GDM1 (cell line): ENCODE data around the gene PAF1.
"Not testable (repeated sequence)": the region's sequence is repeated elsewhere in the genome, so short reads cannot be mapped to it uniquely, and the experiment has no call there.

Experiments
- DNase-seq: peaks from one replicate; lab custom pipeline; 2025; lab: John Stamatoyannopoulos, UW

PAF1 gene

DNA sequence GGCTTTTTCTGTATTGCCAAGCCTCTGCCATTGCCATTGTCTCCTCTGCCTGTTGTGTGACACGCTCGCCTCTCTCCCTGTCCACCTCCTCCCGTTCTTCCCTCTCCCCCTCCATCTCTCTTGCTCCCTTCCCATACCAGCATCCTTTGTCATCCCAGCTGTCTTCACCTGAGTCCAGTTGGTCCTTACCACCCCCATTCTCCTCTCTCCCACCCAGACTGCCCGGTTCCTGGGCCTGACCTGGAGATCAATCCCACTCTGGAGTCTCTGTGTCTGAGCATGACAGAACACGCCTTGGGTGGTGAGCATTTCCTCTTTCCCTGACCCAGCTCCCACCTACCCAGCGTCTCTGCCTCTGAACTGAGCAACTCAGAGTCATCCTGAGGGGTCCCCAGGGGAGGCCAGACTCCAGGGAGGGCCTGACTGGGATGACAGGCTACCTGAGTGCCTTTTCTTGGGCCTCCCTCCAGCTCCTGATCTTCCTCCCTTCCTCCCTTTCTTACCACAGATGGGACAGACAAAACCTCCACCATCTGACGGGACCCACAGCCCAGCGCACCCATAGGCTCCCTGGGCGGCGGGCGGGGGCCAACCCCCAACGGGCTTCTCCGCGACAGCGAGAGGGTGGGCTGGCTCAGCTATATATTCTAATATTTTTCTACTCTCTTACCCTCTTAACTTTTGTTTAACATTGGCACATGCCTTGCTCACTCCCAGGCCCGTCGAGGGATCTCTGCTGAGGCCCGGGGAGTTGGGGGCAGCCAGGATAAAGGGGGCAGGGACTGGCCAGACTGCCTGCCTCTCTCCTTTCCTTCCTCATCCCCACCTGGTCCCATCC is 7.7 kb downstream of the PAF1 start:
- DNase-seq = no peak

DNA sequence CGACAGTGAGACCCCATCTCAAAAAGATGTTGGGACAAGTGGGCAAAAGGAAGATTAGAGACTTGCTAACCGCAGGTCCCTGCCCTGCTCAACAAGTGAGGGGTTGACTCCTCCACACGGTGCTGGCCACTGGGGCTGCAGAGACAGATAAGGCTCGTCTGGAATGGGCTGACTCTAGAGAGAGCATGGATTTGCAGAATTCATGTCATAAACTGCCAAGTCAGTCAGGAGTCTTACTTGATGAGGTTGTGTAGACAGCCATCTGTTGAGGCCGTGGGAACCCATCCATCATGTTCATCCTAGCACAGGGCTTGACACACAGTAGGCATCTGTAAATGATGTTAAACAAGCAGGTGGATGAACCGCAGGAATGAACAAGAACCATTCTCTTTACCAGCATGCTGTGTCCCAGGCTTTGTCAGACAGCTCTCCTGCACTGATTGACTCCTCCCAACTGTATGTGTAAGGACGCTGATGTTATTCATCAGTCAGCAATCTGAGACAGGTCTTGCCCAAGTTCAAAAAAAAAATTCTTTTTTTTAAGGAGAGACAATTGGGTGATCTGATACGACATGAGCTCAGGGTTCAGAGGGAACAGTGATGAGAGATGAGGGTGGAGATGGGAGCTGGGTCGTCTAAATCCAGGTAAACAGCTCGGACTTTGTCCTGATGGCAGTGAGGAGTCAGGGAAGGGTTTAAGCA is 8.8 kb downstream of the PAF1 start:
- DNase-seq = no peak

DNA sequence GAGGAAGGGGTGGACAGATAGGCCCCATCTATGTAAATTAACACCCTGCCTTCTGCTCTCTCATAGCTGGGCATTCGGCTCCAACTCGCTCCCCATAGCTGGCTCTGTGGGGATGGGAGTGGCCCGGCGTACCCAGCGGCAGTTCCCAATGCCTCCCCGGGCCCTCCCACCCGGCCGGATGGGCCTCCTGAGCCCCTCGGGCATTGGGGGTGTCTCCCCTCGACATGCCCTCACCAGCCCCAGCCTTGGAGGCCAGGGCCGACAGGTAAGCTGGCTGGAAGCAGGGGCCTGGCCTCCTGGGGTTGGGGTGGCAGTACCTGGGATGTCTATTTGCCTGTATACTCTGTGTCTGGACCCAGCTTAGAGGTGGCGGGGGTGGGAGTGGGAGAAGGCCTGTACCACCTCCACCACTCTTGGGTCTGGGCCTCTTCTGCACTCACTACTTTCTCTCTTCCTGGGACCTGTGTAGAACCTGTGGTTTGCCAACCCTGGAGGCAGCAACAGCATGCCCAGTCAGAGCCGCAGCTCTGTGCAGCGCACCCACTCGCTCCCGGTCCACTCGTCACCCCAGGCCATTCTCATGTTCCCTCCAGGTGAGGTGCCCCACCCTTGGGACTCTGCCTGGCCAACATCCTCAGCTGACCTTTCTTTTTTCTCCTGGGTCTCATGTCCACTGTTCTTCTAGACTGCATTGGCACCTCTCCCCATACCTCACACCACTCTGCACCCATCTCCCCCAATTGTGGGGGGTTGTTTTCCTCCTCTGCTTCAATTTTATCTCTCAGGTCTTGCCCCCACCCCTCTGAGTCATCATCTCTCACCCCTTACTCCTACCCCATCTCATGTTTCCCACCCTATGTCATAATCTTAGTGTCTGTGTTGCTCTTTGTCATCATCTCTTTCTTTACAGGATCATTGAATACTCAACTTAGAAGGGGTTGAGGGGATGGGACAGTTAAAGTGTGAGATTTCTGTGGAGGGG is 10.1 kb downstream of the PAF1 start:
- DNase-seq = no peak

DNA sequence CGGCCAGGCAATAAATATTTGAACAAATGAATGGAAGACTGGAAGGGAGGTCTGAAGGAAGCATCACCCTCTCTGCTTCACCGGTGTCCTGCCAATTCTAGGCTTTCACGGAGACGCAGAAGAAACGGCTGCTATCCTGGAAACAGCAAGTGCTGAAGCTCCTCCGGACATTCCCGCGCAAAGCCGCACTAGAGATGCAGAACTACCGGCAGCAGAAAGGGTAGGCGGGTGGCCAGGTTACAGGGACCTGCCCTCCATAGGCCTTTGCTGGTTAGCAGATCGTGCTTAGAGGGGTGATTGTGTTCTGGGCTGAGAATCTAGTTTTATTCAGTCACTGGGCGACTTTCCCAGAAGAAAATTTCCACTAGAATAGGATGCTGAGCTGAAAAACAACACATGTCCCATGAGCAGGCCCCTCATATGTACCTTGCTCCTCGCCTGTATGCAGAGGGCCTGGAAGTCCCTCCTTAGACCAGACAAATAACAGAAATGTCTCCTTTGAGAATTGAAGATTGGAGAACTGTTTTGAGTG is 11.0 kb downstream of the PAF1 start:
- DNase-seq = no peak

DNA sequence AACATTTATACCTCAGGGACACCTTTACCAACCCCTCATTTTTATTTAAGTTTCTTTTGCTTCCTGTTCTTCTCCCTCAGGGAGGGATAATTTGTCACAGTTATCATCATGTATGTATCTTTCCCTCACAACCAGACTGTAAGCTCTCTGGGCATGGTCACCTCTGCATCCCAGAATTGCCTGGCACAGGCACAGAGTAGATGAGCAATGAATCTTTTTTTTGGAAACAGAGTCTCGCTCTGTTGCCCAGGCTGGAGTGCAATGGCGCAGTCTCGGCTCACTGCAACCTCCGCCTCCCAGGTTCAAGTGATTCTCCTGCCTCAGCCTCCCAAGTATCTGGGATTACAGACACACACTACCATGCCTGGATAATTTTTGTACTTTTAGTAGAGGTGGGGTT is 11.5 kb downstream of the PAF1 start:
- not testable (repeated sequence) for DNase-seq

DNA sequence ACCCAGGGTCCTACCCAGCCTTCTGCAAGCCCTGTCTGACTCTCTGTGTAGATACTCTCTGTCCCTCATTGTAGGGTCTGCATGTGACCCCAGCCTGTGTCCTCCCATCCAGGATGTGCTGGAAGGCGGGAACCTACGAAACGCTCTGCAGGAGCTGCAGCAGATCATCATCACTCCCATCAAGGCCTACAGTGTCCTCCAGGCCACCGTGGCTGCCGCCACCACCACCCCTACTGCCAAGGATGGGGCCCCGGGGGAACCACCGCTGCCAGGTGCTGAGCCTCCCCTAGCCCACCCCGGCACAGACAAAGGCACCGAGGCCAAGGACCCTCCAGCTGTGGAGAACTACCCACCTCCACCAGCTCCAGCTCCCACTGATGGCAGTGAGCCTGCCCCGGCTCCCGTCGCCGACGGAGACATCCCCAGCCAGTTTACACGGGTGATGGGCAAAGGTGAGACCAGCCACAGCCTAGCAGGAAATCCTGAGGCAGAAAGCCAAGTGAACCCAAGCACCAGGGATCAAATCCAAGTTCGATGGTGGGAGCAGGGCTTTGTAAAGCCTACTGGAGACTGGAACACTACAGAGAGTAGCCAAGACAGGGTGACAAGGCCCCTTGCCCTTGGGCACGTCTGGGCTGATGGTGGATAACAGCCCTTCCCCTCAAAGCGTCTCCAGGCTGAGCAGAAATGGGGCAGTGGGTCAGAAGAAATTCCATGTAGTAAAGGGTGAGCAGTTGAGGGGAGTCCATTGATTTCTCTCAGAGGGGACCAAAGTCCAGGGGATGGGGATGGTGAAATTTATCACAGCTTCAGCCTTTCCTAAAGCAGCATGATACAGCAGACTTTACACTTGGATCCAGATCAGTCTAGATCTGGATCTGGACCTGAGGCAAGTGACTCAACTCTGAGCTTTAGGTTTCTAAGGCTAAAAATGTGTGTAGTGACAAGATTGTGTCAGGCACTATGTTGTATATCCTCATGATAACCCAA is 13.2 kb downstream of the PAF1 start:
- DNase-seq = no peak

DNA sequence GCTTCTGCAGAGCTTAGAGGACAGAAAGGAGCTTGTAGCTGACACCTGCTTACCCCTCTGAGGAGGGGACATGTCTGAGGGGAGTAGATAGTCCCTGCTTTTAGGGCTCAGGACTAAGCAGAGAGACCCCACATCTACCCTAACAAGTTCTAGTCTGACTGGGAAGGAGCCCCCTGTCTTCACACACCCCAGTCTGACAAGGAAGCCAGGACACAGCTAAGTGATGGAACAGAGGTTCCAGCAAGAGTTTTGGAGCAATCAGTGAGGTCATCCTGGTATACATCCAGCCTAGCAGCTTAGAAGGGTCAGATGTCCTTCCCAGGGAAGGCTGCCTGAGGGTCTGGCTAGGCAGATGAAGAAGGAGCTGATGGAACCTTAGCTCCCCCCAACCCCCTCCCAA is 15.0 kb downstream of the PAF1 start:
- no peak for DNase-seq

DNA sequence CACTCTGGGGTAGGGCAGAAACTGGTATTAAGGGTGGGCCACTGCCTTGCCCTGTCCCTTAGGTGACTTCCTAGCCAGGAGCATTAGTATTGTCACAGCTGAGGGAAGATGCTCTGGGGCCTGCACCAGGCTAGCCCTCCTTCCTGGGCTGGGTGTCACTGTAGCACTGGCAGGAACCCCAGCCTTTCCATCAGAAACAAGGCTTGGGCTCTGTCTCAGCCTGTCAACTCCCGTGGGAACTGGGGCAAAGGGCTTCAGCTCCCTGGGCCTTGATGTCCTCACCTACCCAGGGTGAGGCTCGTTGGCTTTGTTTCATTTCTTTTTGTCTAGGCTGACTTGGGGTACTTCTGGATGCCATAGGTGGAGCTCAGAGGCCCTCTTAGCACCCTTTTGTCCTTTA is 18.0 kb downstream of the PAF1 start:
- DNase-seq = no peak

DNA sequence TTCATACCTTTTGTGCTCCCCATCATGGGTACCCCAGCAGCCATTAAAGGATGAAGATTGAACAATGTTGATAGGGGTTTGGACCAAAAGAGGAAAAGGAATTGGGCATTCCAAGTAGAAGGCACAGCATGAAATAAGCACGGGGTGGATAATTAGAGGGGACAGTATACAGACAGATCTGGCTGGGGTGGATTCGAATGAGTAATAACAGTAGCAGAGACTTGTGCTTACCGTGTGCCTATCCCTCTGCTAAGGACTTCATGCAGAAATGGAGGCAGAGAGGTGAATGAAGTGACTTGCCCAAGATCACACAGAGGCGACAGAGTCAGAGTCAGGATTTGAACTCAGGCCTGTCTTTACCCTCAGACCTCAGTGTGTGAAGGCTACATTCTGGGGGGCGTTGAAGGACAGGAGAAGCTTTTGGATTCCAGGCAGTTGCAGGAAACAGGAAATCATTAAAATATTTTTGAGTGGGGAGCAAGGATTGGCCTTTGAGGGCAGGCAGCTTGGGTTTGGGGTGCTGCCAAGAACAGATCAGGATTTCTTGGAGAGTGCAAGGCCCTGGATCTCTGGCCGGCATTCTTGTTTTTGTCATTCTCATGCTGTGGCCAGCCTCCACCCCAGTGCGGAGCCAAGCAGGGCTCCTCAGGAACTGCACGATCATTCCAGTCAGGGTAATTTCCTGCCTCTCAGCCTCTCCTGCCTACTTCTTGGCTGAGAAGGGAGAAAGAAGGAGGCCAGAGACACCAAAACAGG is 18.7 kb downstream of the PAF1 start:
- DNase-seq = no peak

DNA sequence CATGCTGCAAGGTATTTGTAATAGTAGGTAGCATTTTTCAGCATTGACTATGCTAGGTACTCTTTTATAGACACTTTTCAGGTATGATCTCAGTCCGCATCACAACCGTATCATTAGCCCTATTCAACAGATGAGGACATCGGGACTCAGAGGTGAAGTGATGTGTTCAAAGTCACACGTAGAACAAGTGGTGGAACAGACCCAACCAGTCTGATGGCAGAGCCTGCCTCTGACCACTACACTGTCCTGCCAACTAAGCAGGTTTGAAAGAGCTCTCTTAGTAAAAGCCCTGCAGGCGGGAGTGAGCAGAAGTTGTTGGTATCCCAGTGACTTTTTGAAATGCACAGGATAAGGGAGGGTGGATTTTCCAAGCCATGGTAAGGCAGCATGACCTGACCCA is 20.2 kb downstream of the PAF1 start:
- DNase-seq = no peak

DNA sequence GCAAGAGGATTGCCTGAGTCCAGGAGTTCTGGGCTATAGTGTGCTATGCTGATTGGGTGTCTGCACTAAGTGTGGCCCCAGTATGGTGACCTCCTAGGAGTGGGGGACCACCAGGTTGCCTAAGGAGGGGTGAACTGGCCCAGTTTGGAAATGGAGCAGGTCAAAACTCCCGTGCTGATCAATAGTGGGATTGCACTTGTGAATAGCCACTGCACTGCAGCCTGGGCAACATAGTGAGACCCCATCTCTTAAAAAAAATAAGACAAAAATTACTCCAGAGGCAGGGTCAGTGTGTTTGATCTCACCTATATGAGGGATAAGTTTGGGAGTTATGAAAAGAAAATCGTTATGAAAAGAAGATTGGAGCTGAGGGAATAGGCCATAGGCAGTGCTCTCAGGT is 21.7 kb downstream of the PAF1 start:
- no peak for DNase-seq

DNA sequence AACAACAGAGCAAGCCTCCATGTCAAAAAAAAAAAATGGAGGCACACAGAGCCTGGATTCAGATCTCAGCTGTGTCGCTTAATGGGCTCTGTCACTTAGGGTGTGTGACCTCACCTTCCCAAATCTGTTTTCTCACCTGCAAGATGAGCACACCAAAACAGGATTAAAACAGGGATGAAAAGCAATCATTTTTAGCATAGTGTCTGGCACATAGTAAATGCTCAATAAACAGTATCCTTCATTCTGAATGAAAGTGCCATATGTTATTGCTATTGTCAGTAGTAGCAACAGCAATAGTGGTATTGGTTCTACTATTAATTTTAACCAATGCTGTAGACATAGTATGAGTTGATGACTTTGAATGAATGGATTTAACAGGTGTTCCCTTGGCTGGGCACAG is 25.4 kb downstream of the PAF1 start:
- DNase-seq = no peak

DNA sequence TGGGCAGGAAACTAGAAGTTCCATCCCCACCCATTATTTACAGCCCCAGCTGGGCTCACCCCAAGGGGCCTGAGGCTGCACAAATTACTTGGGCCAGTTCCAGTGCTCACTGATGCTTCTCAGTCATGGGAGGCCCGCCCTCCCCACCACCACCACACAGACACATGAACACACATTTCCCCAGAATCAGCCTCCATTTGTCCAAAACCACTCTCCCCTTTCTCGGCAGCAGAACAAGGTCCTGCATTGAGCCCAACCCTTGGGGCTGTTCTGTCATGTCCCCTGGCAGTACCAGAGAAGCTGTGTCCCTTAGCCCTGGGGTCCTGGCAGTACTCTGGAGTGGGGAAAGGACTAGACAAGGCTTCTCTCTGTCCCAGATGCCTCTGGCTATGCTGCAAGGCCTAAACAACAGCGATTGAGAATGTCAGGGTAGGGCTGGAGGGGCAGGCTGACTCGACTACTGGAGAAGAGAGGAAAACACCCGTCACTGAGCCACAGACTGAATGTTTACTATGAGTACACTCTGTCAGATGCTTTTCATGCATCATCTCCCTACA is 26.9 kb downstream of the PAF1 start:
- DNase-seq = no peak

DNA sequence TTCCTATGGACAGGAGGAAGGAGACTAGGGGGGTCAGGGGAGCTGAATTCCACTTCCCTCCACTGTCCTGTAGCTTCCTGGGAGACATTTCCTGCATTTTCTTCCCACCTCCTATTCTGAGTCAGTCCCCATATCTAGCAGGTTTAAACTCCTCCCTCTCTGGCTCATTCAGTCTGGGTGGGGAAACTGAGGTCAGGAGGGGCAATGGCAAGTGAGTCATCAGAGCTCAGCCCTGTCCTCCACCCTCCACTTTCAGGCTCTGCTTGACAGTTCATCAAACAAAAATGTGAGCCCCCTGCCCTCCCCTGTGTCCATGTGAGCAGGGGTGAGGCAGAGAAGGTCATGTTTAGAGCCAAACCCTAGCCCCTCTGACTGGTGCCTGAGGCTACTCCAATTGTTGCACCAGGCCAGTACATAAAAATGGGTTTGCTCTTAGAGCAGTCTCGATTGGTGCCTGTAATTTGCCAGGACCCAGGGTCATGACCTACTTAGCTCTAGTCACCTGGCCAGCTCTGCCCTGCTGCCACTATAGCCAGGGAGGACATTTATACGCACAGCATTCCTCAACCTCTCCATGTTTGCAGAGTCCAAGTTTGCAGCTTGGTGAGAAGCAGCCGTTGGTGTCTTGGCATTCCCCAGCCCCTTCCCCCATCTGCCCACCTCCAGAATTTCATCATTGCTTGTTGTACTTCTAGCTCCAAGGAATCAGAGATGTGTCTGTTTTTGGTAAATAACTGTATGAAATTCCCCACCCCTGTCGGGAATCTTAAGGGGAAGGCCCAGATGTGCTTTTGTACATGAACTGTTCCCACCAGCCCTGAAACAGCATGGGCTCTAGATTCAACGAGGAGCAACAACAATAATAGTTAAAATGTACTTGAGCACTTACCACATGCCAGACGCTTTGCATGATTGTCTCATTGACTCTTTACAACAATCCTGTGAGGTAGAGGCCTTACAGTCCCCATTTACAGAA is 27.9 kb downstream of the PAF1 start:
- no peak for DNase-seq

DNA sequence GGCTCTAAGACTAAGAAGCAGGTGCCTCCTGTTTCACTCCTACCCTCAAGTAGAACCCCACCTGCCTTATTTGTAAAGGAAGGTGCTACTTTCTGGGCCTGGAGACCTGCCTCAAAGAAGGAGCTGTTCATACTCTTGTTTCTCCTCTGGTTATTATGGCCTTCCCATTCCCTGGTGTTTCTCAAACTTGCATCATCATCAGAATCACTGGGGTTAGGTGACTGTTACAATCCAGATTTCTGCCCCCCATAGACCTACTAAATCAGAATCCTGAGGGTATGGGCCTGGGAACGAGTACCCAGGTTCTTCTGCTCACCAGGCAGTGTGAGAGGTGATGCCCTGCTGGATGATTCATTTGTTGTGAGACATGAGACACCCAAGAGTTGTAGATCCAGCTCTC is 30.3 kb downstream of the PAF1 start:
- no peak for DNase-seq

DNA sequence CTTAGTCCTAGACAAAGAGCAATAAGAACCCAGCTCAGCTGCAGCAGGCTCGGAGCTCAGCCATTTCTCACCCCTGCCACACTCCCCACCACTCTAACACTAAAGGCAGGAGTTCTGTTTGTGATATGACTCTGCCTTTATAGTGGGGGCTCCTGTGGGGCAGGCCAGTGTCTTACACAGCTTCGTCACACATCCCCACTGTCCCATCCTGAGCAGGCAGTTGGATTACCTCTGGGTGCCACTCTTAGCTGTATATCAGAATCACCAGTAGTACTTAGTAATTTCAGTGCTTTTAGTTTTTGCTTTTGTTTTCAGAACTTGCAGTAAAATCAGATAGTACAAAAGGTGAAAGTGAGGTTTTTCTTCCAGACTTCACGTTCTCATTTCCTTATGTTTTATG is 31.9 kb downstream of the PAF1 start:
- no peak for DNase-seq

DNA sequence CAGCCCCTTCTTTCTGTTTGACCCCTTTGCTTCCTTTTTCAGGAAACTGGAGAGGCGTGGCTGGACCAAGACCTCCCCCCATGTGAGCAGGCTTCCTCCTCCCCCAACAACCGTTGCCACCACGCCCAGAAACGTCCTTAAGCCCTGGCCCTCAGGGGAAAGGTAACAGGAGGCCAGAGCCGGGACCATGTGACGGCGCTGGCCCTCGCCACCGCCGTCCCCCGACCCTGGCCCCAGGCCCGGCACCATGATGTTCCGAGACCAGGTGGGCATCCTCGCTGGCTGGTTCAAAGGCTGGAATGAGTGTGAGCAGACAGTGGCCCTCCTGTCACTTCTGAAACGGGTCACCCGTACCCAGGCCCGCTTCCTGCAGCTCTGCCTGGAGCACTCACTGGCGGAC is 34.3 kb downstream of the PAF1 start:
- no peak for DNase-seq

DNA sequence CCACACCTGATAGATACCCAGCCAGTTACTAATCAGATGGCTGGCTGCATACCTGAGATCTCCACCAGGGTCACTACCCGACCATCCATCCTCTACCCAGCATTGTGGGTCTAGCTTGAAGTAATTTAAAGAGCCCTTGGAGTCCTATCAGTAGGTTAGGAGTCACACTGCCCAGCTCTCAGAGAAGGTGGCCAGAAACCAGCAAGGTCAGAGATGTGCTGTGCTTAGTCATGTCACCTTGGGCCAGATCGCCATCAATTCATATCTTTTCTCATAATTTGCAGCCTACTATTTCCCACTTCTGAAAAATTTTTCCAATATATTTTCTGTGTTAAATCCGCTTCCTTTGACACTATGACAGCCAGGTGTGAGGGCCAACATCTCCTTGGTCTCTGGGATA is 34.8 kb downstream of the PAF1 start:
- DNase-seq = no peak

DNA sequence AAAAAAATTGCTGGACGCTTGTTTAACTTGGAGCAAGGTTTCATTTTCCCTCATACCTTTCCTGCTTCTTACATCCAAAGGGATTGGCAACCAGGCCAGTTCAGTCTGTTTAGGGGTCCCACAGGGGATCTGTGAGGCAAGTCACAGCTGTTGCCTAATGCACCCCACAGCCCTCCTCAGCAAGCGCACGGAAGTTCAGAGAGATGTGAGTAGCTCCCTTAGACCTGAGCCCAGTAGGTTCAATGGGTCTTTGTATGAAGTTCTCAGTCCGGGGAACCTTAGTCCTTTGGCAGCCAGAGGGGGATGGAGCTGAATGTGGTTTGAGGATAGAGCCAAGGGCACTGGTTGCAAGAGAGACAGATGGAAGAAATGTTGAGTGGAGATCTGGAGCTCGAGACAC is 35.7 kb downstream of the PAF1 start:
- no peak for DNase-seq
